ENCODE data around the gene GRM8.
"Not testable (repeated sequence)": the region's sequence is repeated elsewhere in the genome, so short reads cannot be mapped to it uniquely, and the experiment has no call there.

GRM8 gene

GRCh38 chr7:126840869-126841268 is 411.9 kb downstream of the GRM8 start:
- DNase-seq (ENCODE audit: low spot score), result no peak
- in situ Hi-C loops (cut with MboI; ENCODE audit: low pct_unique_long_range_greater_than_20kb, low sequenced_read_pairs, unreplicated experiment), result no loop called here
- TF ChIP-seq CTCF (IDR thresholded peaks at IDR 0.05; ENCODE audit: extremely low read depth, insufficient read depth, missing control alignments), result no peak

- in situ Hi-C loops (cut with MboI; ENCODE audit: low pct_unique_long_range_greater_than_20kb, low sequenced_read_pairs, unreplicated experiment), result no loop called here
- TF ChIP-seq CTCF (IDR thresholded peaks at IDR 0.05; ENCODE audit: extremely low read depth, insufficient read depth, missing control alignments), result no peak
- DNase-seq (ENCODE audit: low spot score), result no peak
Measured at GRCh38 chr7:126839624-126840023, 413.1 kb downstream of the GRM8 start.

GRCh38 chr7:126838194-126838593 is 414.5 kb downstream of the GRM8 start:
- TF ChIP-seq CTCF (IDR thresholded peaks at IDR 0.05; ENCODE audit: extremely low read depth, insufficient read depth, missing control alignments), result no peak
- no peak for DNase-seq (ENCODE audit: low spot score)
- in situ Hi-C loops (cut with MboI; ENCODE audit: low pct_unique_long_range_greater_than_20kb, low sequenced_read_pairs, unreplicated experiment), result no loop called here

- DNase-seq (ENCODE audit: low spot score); in situ Hi-C loops (cut with MboI; ENCODE audit: low pct_unique_long_range_greater_than_20kb, low sequenced_read_pairs, unreplicated experiment): not testable (repeated sequence)
Measured at GRCh38 chr7:126831241-126831640, 421.5 kb downstream of the GRM8 start.

GRCh38 chr7:126820925-126821324 is 431.8 kb downstream of the GRM8 start:
- no peak for TF ChIP-seq CTCF (IDR thresholded peaks at IDR 0.05; ENCODE audit: extremely low read depth, insufficient read depth, missing control alignments)
- no peak for DNase-seq (ENCODE audit: low spot score)
- in situ Hi-C loops (cut with MboI; ENCODE audit: low pct_unique_long_range_greater_than_20kb, low sequenced_read_pairs, unreplicated experiment), result no loop called here

GRCh38 chr7:126819197-126819484 is 433.6 kb downstream of the GRM8 start:
- in situ Hi-C loops (cut with MboI; ENCODE audit: low pct_unique_long_range_greater_than_20kb, low sequenced_read_pairs, unreplicated experiment), result no loop called here
- DNase-seq (ENCODE audit: low spot score), result no peak
- no peak for TF ChIP-seq CTCF (IDR thresholded peaks at IDR 0.05; ENCODE audit: extremely low read depth, insufficient read depth, missing control alignments)

GRCh38 chr7:126818393-126819196 is 434.1 kb downstream of the GRM8 start:
- in situ Hi-C loops (cut with MboI; ENCODE audit: low pct_unique_long_range_greater_than_20kb, low sequenced_read_pairs, unreplicated experiment), result no loop called here
- TF ChIP-seq CTCF (IDR thresholded peaks at IDR 0.05; ENCODE audit: extremely low read depth, insufficient read depth, missing control alignments), result no peak
- no peak for DNase-seq (ENCODE audit: low spot score)
